DMS53 (cell line): ENCODE measurements around the gene MAST4.
A peak's percentile ranks its signal among the peaks of the same experiment; 100 is the strongest.

Experiments
- DNase-seq: peaks from one replicate; lab custom pipeline; 2025; lab: John Stamatoyannopoulos, UW

MAST4 gene

DNA sequence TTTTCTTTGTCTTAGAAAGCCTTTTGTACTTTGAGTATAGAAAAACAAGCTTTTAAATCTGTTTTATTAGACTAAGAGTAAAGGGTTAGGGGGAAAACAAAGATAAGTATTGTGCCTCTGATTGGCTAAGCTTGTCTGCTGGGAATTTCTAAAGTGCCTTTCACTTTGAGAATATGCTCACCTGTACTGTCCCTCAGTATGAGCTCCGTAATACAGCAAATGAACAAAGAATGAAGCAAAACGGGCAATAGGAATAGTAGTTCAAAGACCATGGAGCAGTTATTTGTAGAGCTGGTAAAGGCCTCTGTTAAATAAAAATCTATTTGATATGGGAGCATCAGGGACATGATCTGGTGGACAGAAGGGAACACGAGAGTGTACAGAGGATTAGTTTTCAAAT is 277.8 kb downstream of the MAST4 start:
- DNase-seq = no peak

DNA sequence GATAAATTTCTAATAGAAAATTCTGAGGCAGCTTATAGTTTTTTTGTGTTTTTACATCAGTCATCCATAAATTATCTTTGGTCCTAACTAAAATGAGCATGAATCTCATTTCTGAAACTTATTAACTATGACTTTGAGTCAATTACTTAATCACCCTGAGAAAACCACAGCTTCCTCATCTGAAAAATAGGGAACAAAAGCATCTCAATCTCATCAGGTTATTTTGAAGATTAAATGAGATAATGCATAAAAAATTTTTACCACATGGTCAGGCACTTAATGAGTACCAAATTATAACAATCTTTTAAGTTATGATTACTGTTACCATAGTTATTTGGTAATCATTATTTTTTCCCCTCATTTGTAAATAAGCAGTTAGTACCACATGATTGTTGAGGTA is 279.1 kb downstream of the MAST4 start:
- no peak for DNase-seq

DNA sequence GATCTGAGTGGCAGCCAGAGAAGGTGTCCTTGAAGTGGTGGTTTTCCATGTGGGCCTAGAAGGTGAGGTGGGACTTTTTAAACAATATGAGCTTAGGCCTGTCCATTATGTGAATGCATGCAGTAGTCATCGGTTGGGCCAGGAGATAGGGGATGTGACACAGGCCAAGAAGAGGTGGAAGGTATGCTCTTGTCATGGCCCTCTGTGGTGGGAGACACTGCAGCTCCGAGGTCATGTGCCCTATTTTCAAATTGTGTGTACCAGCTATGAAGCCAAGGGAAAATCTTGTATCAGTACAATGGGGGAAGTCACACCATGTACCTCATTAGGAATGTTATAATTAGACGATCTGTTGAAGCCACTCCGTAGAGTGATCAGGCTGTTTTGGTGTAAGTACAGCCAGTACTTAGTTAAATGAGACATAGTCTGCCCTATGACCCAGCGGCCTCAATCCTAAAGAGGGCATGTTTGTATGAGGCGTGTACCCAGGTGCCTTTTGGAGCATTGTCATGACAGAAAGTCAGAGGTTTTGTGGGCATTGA is 280.1 kb downstream of the MAST4 start:
- no peak for DNase-seq

GRCh38 chr5:66877843-66878242 is 281.6 kb downstream of the MAST4 start:
- DNase-seq = peak; percentile 53

DNA sequence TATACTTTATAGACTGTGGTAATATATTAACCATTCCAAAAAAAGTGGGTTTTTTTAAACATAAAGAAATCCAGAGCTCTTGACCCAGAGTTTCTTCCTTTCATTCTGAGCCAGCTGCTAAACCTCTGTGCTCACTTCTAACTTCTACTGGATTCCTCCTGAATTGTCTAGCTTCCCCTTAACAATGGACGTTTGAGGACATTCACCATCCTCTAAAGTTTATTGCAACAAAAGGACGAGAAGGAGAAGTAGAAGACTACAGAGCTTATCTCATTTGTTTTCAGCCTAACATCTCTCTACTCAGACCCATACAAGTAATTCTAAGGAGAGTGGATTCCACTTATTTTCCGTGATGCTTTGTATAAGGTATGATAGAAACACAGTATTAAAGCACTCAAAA is 284.2 kb downstream of the MAST4 start:
- DNase-seq = no peak

DNA sequence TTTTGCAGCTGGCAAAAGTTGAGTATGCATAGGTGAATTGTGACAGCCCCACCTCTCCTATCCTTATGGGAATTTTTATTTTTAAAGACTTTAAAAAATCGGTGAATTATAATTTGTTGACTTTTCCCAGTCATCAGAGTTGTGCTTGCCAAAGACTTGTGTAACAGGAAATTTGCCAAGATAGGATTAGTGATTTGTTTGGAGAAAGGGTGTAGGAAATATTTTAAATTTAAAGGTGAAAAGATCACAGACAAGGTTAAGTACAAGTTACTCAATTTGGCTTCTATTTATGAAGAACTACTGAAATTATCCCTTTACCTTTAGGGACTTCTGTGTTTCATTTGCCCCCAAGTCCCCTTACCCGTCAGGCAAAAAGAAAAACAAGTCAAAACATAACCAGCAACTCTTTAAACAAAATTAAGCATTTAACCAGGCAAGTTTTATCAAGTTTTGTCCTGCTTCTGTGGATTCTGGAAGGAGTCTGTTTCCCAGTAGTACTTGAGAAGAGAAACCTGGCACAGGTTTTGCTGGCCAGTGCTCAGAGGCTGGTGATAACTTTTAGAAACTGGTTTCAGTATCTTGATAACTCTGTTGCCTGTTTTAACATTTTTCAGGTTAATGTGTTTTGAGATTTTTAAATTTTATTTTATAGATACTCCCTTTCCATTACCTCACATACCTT is 285.4 kb downstream of the MAST4 start:
- peak; percentile 50 for DNase-seq

DNA sequence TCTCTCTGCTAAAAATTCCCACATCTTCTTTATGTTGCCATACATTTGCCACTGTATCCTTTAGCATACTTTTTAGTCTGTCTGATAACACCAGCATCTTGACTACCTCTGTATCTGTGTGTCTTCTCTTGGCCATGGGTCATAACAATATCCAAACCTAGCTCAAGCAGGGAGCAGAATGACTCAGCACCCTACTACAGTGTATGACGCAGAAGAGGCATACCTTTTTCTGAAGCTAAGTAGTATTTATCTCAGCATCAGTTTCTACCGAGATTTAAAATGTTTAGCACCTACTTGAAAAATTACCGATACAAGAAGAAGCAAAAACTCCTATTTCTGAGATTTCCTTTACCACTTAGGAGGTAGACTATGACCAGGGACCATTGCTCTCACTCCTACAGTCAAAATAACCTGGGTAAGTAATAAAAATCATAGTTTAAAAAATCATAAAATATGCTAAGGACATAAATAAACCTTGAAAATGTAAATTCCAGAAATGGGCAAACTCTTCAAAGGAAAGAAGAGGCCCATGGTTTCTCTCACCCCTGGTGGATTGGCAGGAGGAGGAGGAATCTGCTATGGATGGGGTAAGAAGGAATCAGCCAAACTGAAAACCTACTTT is 286.5 kb downstream of the MAST4 start:
- peak; percentile 83 for DNase-seq

GRCh38 chr5:66884564-66885243 is 288.5 kb downstream of the MAST4 start:
- DNase-seq = no peak

GRCh38 chr5:66886941-66887340 is 290.7 kb downstream of the MAST4 start:
- no peak for DNase-seq

GRCh38 chr5:66888613-66889012 is 292.4 kb downstream of the MAST4 start:
- DNase-seq = no peak

- no peak for DNase-seq
Observed at GRCh38 chr5:66889056-66889455, 292.9 kb downstream of the MAST4 start.

DNA sequence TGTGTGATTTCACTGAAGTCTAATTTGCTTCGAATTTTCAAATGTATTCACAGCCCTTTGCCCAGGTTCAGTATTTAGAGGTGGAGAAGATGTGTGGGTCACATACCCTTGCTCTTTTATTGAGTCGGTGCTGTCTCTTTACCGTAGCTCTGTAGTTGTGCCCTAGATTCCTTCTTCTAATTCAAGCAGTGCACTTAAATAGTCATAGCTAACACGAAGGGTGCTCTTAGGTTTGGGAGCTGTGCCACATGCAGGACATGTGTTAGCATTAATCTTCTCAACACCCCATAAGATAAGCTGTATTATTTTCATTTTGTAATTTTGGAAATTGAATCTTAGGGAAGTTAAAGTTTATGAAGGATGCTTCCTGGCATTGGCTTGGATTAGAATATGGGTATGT is 293.3 kb downstream of the MAST4 start:
- no peak for DNase-seq

DNA sequence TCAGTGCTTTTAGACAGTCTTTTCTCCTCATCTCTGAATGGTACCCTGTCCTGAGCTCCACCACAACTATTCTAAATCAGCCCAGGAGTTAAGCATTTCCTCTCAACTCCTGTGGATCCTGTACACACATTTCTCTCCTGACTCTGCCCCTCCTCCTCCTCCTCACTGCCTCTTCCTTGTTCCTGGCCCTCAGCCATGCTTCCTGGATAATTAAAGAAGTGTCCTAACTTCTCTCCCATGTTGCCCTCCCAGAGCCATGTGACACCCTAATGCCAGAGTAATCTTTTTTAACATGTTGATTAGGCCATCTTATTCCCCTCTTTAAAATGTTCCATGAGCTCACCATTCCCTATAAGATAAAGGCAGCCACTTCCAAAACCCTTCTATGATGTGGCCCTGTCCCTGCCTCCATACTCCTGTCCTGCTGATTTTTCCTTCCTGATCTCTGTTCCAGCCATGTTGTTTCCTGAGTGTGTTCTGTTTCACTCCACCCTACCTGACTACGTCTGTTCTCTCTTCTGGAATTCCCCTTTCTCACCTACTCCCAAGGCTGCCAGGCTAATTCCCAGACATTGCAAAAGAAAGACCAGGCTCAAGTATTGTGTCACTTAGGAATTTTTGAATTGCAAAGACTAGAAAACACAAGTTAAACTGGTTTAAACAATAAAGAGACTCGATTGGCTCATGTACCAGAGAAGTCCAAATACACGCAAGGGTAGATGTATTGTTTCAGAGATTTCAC is 295.2 kb downstream of the MAST4 start:
- DNase-seq = peak; percentile 47

GRCh38 chr5:66892716-66893115 is 296.5 kb downstream of the MAST4 start:
- DNase-seq = no peak

GRCh38 chr5:66894480-66895240 is 298.5 kb downstream of the MAST4 start:
- no peak for DNase-seq

DNA sequence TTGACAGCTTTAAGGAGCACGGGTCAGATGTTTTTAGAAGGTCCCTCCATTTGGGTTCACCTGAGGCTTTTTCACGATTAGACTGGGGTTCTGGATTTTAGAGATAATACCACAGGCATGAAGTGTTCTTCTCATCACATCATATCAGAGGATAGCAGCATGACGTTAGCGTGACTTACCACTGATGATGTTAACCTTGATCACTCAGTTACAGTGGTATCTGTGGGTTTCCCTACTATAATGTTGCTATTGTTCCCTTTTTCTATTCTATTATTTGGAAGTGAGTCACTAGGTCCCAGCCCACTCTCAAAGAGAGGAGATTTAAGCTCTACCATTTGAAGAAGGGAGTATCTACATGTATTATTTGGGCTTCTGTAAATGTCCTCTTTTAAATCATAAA is 300.0 kb downstream of the MAST4 start:
- no peak for DNase-seq

- DNase-seq = no peak
Observed at GRCh38 chr5:66897356-66897755, 301.2 kb downstream of the MAST4 start.

DNA sequence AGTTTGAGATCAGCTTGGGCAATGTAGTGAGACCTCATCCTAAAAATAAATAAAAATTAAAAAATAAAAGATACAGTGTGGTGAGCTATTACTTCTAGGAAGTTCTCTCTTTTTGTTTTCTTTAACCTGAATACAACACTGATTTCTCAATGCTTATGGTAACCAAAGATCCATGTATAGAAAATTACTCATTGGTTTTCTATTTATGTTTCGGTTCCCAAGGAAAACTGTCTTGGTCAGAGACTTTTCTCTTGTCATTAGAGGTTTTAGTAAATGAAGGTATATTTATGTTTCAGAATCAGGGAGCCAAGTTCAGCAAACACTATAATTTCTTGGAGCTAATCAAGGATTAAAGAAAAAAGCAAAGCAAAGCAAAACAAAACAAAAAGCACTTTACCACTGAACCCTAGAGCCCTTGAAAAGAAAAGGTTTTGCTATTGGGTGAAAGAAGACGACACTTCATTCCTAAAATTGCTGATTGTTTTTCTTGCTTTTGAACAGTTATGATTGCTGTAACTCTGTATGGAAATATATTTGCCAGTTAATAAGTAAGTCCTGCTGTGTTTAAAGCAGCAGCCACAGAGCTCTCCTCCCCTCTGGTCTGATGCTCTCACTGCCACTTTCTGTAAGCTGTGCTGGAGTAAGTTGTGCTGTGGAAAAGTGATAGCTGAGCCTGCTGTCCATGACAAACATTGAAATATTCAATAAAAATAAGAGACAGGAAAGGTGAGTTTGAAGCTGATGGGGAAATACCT is 302.2 kb downstream of the MAST4 start:
- DNase-seq = no peak

GRCh38 chr5:66903218-66903617 is 307.0 kb downstream of the MAST4 start:
- DNase-seq = no peak

GRCh38 chr5:66903709-66904108 is 307.5 kb downstream of the MAST4 start:
- no peak for DNase-seq

- DNase-seq = no peak
Observed at GRCh38 chr5:66904189-66904588, 308.0 kb downstream of the MAST4 start.
